ENCODE data around the gene SLC8A1.

SLC8A1 gene

GRCh38 chr2:40458271-40458794 is 6.4 kb upstream of the SLC8A1 start:
- no peak for DNase-seq (ENCODE audit: low read depth in 2 of 2)

GRCh38 chr2:40457837-40458236 is 5.9 kb upstream of the SLC8A1 start:
- DNase-seq (ENCODE audit: low read depth in 2 of 2), result no peak

- DNase-seq (ENCODE audit: low read depth in 2 of 2), result no peak
Measured at GRCh38 chr2:40457366-40457765, 5.5 kb upstream of the SLC8A1 start.

GRCh38 chr2:40456926-40457325 is 5.0 kb upstream of the SLC8A1 start:
- DNase-seq (ENCODE audit: low read depth in 2 of 2), result no peak

GRCh38 chr2:40455661-40456060 is 3.8 kb upstream of the SLC8A1 start:
- no peak for DNase-seq (ENCODE audit: low read depth in 2 of 2)

- no peak for DNase-seq (ENCODE audit: low read depth in 2 of 2)
Measured at GRCh38 chr2:40454321-40454720, 2.4 kb upstream of the SLC8A1 start.

- no peak for DNase-seq (ENCODE audit: low read depth in 2 of 2)
Measured at GRCh38 chr2:40452786-40453185, 896 bp upstream of the SLC8A1 start.

- DNase-seq (ENCODE audit: low read depth in 2 of 2), result no peak
Measured at GRCh38 chr2:40450796-40451430, 977 bp downstream of the SLC8A1 start.

- DNase-seq (ENCODE audit: low read depth in 2 of 2), result no peak
Measured at GRCh38 chr2:40450066-40450795, 1.7 kb downstream of the SLC8A1 start.

- DNase-seq (ENCODE audit: low read depth in 2 of 2), result no peak
Measured at GRCh38 chr2:40448476-40449079, 3.3 kb downstream of the SLC8A1 start.

GRCh38 chr2:40445467-40445866 is 6.4 kb downstream of the SLC8A1 start:
- DNase-seq (ENCODE audit: low read depth in 2 of 2), result no peak

- no peak for DNase-seq (ENCODE audit: low read depth in 2 of 2)
Measured at GRCh38 chr2:40440835-40441234, 11.1 kb downstream of the SLC8A1 start.

GRCh38 chr2:40439473-40439872 is 12.4 kb downstream of the SLC8A1 start:
- DNase-seq (ENCODE audit: low read depth in 2 of 2), result no peak

GRCh38 chr2:40436093-40436475 is 15.8 kb downstream of the SLC8A1 start:
- DNase-seq (ENCODE audit: low read depth in 2 of 2), result no peak

- no peak for DNase-seq (ENCODE audit: low read depth in 2 of 2)
Measured at GRCh38 chr2:40435426-40436092, 16.3 kb downstream of the SLC8A1 start.

- no peak for DNase-seq (ENCODE audit: low read depth in 2 of 2)
Measured at GRCh38 chr2:40434731-40435271, 17.1 kb downstream of the SLC8A1 start.

- DNase-seq (ENCODE audit: low read depth in 2 of 2), result no peak
Measured at GRCh38 chr2:40433736-40434135, 18.2 kb downstream of the SLC8A1 start.

- DNase-seq (ENCODE audit: low read depth in 2 of 2), result no peak
Measured at GRCh38 chr2:40432921-40433483, 18.9 kb downstream of the SLC8A1 start.

GRCh38 chr2:40431600-40431955 is 20.3 kb downstream of the SLC8A1 start:
- DNase-seq (ENCODE audit: low read depth in 2 of 2), result no peak

GRCh38 chr2:40430776-40431599 is 20.9 kb downstream of the SLC8A1 start:
- no peak for DNase-seq (ENCODE audit: low read depth in 2 of 2)

GRCh38 chr2:40428439-40428838 is 23.5 kb downstream of the SLC8A1 start:
- DNase-seq (ENCODE audit: low read depth in 2 of 2), result no peak

All from stimulated activated CD8-positive, alpha-beta memory T cell treated with anti-CD3 and anti-CD28 coated beads, Interleukin-7, amount 100 ng/mL, for 1 hour (primary cell).